Spleen (tissue), 11 donors: ENCODE data around the gene SPATA16. TPM values are rescaled to one million over a fixed set of nuclear protein-coding genes. Genes with fewer than 3 reads are reported as not detected.

Source experiments
- DNase-seq: peaks from one replicate; pipeline ENCODE4 v3.0.0-alpha.2; 2020
- H3K27ac ChIP-seq, 8 donors: fragments of 200-600 bp; sonication (generic) in 7 of 8; 1 replicate in 4 of 8; 2 replicates in 4 of 8; pipeline versions ENCODE4 v1.5.0 to v1.8.0; 2016 to 2021; ENCODE audit warnings: inconsistent platforms in 4 of 8, mild to moderate bottlenecking in 4 of 8, moderate library complexity in 1 of 8
- H3K27me3 ChIP-seq, 7 donors: fragments of 200-600 bp; sonication (generic) in 6 of 7; replicated peaks in 1 of 7; 1 replicate in 4 of 7; 2 replicates in 3 of 7; pipeline versions ENCODE4 v1.5.0 to v1.8.0; 2016 to 2021; ENCODE audit warnings: inconsistent platforms in 3 of 7, mild to moderate bottlenecking in 1 of 7
- H3K36me3 ChIP-seq, 6 donors: fragments of 200-600 bp; sonication (generic) in 5 of 6; 1 replicate in 4 of 6; 2 replicates in 2 of 6; pipeline versions ENCODE4 v1.5.0 to v1.8.0; 2016 to 2021; ENCODE audit warnings: inconsistent platforms in 2 of 6
- H3K4me1 ChIP-seq, 6 donors: fragments of 200-600 bp; sonication (generic) in 5 of 6; 1 replicate in 3 of 6; 2 replicates in 3 of 6; pipeline versions ENCODE4 v1.5.0 to v1.8.0; 2016 to 2021; ENCODE audit warnings: inconsistent platforms in 3 of 6
- H3K4me3 ChIP-seq, 8 donors: fragments of 200-600 bp; sonication (generic) in 7 of 8; 1 replicate in 4 of 8; 2 replicates in 4 of 8; pipeline versions ENCODE4 v1.5.0 to v1.8.0; 2016 to 2021; ENCODE audit warnings: inconsistent platforms in 4 of 8, mild to moderate bottlenecking in 4 of 8, moderate library complexity in 2 of 8
- H3K9me3 ChIP-seq, 8 donors: fragments of 200-600 bp; sonication (generic) in 7 of 8; 1 replicate in 4 of 8; 2 replicates in 4 of 8; pipeline versions ENCODE4 v1.5.0 to v1.8.0; 2016 to 2021; ENCODE audit warnings: inconsistent platforms in 4 of 8
- POLR2A ChIP-seq, 3 donors: fragments of 450-650 bp; IDR thresholded peaks; one replicate each; pipeline ENCODE4 v1.5.1; 2017; ENCODE audit warnings: antibody characterized with exemption in 3 of 3, mild to moderate bottlenecking in 1 of 3
- POLR2AphosphoS5 ChIP-seq, 3 donors: sonication (generic); formaldehyde crosslinking; IDR thresholded peaks; one replicate each; pipeline ENCODE4 v1.5.1; 2017; ENCODE audit warnings: antibody characterized with exemption in 3 of 3
- WGBS, 5 donors: extraction: QIAGEN DNeasy Blood & Tissue Kit in 3 of 5; methylation state at CpG; one replicate each; pipeline versions ENCODE4 v1.1.5 to v1.1.7; 2013 to 2018; 5-methylcytosine and 5-hydroxymethylcytosine counted together
- intact Hi-C: fragments of 100-400 bp; cut with DNase I; formaldehyde crosslinking; loops from one replicate; pipeline ENCODE4 v1.15.0; 2023; ENCODE audit warnings: low total_unique reads
- polyA plus RNA-seq, 3 donors: library from polyadenylated mRNA; stranded (reverse); fragments of 200-250 nt; gene quantifications; one replicate each; pipeline ENCODE4 v1.2.1, GENCODE V29; 2013
- total RNA-seq, 7 donors: library from RNA; depleted of rRNA in 3 of 7; stranded (reverse); fragments of >200 nt in 3 of 7; fragmentation: NEBNext Ultra II Directional in 4 of 7; extraction: Animal tissue kit (Norgen Biotek cat#: 25700) in 4 of 7; gene quantifications; one replicate each; pipeline versions ENCODE4 v1.1.0 to v1.2.1, GENCODE V29; 2016 to 2021
- TF ChIP-seq, protein P1 (sequence below), 11 experiments: fragments of 200-600 bp in 7 of 11; fragments of 450-650 bp in 4 of 11; sonication (generic) in 4 of 11; IDR thresholded peaks in 8 of 11; conservative IDR thresholded peaks in 3 of 11; 1 replicate in 7 of 11; 2 replicates in 4 of 11; pipeline versions ENCODE4 v1.4.0 to v1.8.0; 2016 to 2021; ENCODE audit warnings: antibody characterized with exemption in 11 of 11, inconsistent platforms in 4 of 11, mild to moderate bottlenecking in 1 of 11
- donor health status: healthy with polysubstance abuse.
- donor health status: DM: no; HTN: no; CAD: no; lungs with moderate emphysema.
- donor health status: DM: no; HTN: no; CAD: no.
- donor health status: Bipolar disorder and iron deficiency.
- donor health status: healthy.
- donor health status: DM: no; HTN: no; CAD: no.
- donor health status: DM: yes; HTN: yes; CAD: no.

Gene SPATA16
- total and polyA plus RNA-seq, 10 donors, result not detected

DNA sequence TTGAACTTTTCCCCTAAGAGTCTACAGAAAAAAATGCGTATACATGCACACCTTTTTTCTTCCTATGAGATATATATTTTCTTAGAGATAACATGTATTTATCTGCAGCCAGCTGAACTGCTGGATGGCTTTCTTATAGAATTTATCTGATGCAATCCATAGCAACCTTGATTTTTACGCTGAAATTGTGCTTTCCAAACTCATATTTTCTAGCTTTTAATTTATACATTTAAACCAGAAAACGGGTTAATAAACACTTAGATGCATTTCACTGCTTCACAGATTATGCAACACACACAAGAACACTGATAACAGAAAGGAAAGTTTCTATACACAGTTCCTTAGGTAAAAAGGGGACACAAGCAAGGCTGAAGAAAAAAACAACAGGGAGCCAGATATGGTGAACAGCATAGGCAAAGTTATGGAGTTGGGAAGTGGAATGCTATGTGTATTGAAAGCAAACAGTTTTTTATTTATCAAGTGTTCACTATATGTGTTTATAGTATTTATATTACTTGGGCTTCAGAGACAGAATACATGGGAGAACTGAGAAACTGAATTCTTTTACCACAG is 149.5 kb downstream of the SPATA16 start:
- Histone ChIP-seq H3K27ac (no peak overlapping the region), H3K4me3 (no peak overlapping the region), H3K4me1 (no peaks in the 10 kb centered on the region), H3K27me3 (no peaks in the 10 kb centered on the region), H3K36me3 (no peaks in the 10 kb centered on the region), H3K9me3 (no peaks in the 10 kb centered on the region)
- intact Hi-C loops, result no loop called here
- WGBS, 5 donors, result 72 to 84% (median 81%) methylated on average over 3 of the region's 3 CpGs
- no peak for DNase-seq
- TF ChIP-seq POLR2A (IDR thresholded peaks at IDR 0.05), result no peak
- no peak for TF ChIP-seq POLR2AphosphoS5 (IDR thresholded peaks at IDR 0.05)
- TF ChIP-seq, protein P1, sequence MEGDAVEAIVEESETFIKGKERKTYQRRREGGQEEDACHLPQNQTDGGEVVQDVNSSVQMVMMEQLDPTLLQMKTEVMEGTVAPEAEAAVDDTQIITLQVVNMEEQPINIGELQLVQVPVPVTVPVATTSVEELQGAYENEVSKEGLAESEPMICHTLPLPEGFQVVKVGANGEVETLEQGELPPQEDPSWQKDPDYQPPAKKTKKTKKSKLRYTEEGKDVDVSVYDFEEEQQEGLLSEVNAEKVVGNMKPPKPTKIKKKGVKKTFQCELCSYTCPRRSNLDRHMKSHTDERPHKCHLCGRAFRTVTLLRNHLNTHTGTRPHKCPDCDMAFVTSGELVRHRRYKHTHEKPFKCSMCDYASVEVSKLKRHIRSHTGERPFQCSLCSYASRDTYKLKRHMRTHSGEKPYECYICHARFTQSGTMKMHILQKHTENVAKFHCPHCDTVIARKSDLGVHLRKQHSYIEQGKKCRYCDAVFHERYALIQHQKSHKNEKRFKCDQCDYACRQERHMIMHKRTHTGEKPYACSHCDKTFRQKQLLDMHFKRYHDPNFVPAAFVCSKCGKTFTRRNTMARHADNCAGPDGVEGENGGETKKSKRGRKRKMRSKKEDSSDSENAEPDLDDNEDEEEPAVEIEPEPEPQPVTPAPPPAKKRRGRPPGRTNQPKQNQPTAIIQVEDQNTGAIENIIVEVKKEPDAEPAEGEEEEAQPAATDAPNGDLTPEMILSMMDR (IDR thresholded peaks at IDR 0.05 in 8 of 11, conservative IDR thresholded peaks at IDR 0.05 in 3 of 11), result no peak

DNA sequence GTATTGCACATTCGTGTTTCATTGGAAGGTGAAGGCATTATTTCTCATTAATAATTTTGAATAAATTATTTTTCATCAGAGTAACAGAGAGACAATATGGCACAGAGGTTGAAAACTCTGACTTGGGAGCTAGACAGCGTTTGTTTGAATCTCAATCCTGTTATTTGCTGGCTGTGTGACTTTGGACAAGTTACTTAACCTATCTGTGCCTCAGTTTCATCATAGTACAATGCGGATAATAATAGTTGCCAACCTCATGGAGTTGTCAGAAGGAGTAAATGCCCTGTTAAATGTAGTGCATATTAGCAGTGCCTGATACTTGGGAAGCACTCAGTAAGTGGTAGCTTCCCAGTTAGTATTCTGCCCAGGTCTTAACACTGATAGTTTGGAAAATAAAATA is 151.7 kb downstream of the SPATA16 start:
- Histone ChIP-seq H3K27ac (no peak overlapping the region), H3K36me3 (no peaks in the 10 kb centered on the region), H3K4me3 (no peak overlapping the region), H3K4me1 (no peaks in the 10 kb centered on the region), H3K27me3 (no peaks in the 10 kb centered on the region), H3K9me3 (no peaks in the 10 kb centered on the region)
- no peak for DNase-seq
- TF ChIP-seq POLR2AphosphoS5 (IDR thresholded peaks at IDR 0.05), result no peak
- TF ChIP-seq, protein P1 (IDR thresholded peaks at IDR 0.05 in 8 of 11, conservative IDR thresholded peaks at IDR 0.05 in 3 of 11), result no peak
- no peak for TF ChIP-seq POLR2A (IDR thresholded peaks at IDR 0.05)
- intact Hi-C loops, result no loop called here
- WGBS, 5 donors, result 67 to 95% (median 87%) methylated on average over 3 of the region's 3 CpGs

GRCh38 chr3:172987273-172987672 is 153.8 kb downstream of the SPATA16 start:
- Histone ChIP-seq H3K27ac (no peak overlapping the region), H3K27me3 (no peaks in the 10 kb centered on the region), H3K36me3 (no peaks in the 10 kb centered on the region), H3K4me1 (no peaks in the 10 kb centered on the region), H3K4me3 (no peak overlapping the region), H3K9me3 (no peaks in the 10 kb centered on the region)
- WGBS, 5 donors, result 49 to 62% (median 58%) methylated on average over 3 of the region's 3 CpGs
- intact Hi-C loops, result no loop called here
- TF ChIP-seq, protein P1 (IDR thresholded peaks at IDR 0.05 in 8 of 11, conservative IDR thresholded peaks at IDR 0.05 in 3 of 11), result no peak
- TF ChIP-seq POLR2AphosphoS5 (IDR thresholded peaks at IDR 0.05), result no peak
- TF ChIP-seq POLR2A (IDR thresholded peaks at IDR 0.05), result no peak
- DNase-seq, result no peak

DNA sequence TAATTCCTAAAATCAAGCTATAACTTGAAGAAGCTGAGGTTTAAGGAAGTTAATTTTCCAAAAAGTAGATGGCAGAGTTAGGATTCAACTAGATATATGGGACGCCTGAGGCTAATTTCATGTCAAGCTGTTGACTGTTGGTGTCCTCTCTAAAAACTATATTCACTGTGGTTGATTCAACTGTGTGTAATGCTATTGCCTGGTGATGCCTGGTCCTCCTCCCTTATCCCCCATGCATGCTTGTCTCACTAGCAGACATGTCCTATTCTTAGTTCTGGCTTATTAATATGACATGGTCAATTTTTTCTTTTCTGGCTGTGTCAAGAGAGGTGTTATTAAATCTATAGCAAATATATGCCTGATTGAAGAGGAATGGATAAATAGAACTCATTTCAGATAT is 156.1 kb downstream of the SPATA16 start:
- no peak overlapping the region for H3K27ac ChIP-seq
- 83 to 100% (median 93%) methylated on average over 1 of the region's 1 CpG for WGBS, 5 donors
- no peaks in the 10 kb centered on the region for H3K27me3 ChIP-seq
- no peak overlapping the region for H3K4me3 ChIP-seq
- no peaks in the 10 kb centered on the region for H3K4me1 ChIP-seq
- no peaks in the 10 kb centered on the region for H3K9me3 ChIP-seq
- intact Hi-C loops, result no loop called here
- no peak for DNase-seq
- no peaks in the 10 kb centered on the region for H3K36me3 ChIP-seq
- no peak for TF ChIP-seq POLR2A (IDR thresholded peaks at IDR 0.05)
- no peak for TF ChIP-seq POLR2AphosphoS5 (IDR thresholded peaks at IDR 0.05)
- TF ChIP-seq, protein P1 (IDR thresholded peaks at IDR 0.05 in 8 of 11, conservative IDR thresholded peaks at IDR 0.05 in 3 of 11), result no peak
